GM12872 (cell line): Measurements from ENCODE around the gene CACNA1I.

Experiments used
- TF ChIP-seq, protein P1 (sequence below): IDR thresholded peaks from 3 replicates; pipeline ENCODE4 v1.5.1; 2011; ENCODE audit warnings: low read depth, mild to moderate bottlenecking, low read length, moderate library complexity; ENCODE audit not compliant: insufficient read depth

Gene CACNA1I

DNA sequence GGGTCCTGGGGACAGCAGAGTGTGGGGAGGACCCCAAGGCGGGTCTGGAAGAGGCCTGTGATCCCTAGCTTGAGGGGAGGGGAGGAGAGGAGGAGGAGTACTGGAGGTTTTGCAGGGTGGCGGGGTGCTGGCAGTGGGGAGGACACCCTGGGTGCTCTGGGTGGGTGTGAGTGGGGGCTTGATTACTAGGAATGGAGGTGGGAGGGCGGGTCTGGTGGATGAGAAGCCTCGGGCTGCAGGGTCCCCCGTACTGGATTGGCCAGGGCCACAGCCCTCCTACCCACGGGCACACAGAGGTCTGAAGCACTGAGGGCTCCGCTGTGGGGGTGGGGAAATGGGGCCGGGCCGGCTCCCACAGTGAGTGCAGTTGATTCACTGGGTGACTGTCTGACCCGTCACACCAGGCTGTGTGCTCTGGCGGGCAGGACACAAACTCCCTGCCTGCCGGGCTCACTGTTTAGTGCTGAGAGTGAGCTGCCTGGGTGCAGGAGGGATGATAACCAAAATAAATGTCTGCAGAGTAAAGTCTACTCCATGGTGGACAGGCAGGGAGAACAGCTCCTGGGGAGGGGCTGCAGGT is 114.2 kb downstream of the CACNA1I start:
- TF ChIP-seq, protein P1, sequence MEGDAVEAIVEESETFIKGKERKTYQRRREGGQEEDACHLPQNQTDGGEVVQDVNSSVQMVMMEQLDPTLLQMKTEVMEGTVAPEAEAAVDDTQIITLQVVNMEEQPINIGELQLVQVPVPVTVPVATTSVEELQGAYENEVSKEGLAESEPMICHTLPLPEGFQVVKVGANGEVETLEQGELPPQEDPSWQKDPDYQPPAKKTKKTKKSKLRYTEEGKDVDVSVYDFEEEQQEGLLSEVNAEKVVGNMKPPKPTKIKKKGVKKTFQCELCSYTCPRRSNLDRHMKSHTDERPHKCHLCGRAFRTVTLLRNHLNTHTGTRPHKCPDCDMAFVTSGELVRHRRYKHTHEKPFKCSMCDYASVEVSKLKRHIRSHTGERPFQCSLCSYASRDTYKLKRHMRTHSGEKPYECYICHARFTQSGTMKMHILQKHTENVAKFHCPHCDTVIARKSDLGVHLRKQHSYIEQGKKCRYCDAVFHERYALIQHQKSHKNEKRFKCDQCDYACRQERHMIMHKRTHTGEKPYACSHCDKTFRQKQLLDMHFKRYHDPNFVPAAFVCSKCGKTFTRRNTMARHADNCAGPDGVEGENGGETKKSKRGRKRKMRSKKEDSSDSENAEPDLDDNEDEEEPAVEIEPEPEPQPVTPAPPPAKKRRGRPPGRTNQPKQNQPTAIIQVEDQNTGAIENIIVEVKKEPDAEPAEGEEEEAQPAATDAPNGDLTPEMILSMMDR = no peak

DNA sequence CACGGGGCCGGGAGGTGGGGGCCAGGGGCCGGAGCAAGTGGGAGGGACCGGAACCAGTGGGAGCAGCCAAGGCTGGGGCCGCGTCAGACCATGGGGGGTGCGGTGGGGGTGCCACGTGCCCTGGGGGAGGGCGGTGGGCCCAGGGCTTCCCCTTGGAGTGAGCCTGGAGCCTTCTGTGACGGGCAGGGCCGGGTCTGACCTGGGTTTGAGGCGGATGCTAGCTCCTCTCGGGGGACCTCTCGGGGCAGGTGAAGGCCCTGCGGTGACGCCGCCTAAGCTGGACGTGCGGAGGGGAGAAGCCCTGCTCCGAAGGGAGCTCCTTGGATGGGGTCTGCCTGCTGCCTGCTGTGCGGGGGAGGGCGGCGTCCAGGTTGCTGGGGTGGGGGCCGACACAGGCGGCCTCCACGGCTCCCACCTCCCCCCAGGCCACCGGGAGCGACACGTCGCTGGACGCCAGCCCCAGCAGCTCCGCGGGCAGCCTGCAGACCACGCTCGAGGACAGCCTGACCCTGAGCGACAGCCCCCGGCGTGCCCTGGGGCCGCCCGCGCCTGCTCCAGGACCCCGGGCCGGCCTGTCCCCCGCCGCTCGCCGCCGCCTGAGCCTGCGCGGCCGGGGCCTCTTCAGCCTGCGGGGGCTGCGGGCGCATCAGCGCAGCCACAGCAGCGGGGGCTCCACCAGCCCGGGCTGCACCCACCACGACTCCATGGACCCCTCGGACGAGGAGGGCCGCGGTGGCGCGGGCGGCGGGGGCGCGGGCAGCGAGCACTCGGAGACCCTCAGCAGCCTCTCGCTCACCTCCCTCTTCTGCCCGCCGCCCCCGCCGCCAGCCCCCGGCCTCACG is 115.0 kb downstream of the CACNA1I start:
- TF ChIP-seq, protein P1 = no peak

- TF ChIP-seq, protein P1 = no peak
These were observed 115.6 kb downstream of the CACNA1I start for GRCh38 chr22:39686178-39686620.

- TF ChIP-seq, protein P1 = no peak
These were observed 116.4 kb downstream of the CACNA1I start for GRCh38 chr22:39686776-39687525.

GRCh38 chr22:39688186-39688785 is 117.7 kb downstream of the CACNA1I start:
- TF ChIP-seq, protein P1 = no peak

DNA sequence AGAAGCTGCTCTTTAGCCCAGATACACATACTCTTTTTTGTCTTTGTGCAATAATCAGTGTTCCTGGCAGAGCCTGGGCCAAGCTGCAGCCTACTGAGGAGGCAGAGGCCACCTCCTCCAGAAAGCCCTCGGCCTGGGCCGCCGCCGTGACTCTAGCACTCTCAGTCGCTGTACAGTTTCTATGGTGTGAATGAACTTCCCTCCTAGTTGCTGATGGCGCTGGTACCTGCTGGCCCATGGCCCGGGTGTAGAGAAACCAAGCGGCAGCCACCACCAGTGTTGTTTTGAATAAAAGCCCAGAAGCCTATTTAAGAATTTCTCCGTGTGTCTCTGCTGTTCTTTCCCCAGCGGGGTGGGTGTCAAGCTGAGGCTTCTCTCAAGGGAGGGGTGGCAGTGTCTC is 118.9 kb downstream of the CACNA1I start:
- TF ChIP-seq, protein P1 = no peak

- TF ChIP-seq, protein P1 = no peak
These were observed 120.5 kb downstream of the CACNA1I start for GRCh38 chr22:39690881-39691605.
